ENCODE data around the gene NBEA.
A peak's percentile ranks its signal among the peaks of the same experiment; 100 is the strongest.

The NBEA gene

GRCh38 chr13:35499196-35499662, 557.2 kb downstream of the NBEA start:
- H3K4me3 ChIP-seq = no peak overlapping the region
- no peak overlapping the region for H3K27ac ChIP-seq
- TF ChIP-seq Cebpa-rat (IDR thresholded peaks at IDR 0.05) = no peak

GRCh38 chr13:35499676-35500075, 557.6 kb downstream of the NBEA start:
- no peak overlapping the region for H3K27ac ChIP-seq
- peaks cover 0 to 23% (median 4%) of the 10 kb centered on the region in 10 experiments; a peak in 9 of 20 replicates for H3K4me1 ChIP-seq
- H4K20me1 ChIP-seq = no peaks in the 10 kb centered on the region
- H3K9me3 ChIP-seq (replicated peaks in 1 of 11) = peaks cover 0 to 5% (median 0%) of the 10 kb centered on the region in 11 experiments; a peak in 2 of 22 replicates
- TF ChIP-seq Cebpa-rat (IDR thresholded peaks at IDR 0.05) = no peak
- H3K4me3 ChIP-seq = no peak overlapping the region
- no peak overlapping the region for H3K9ac ChIP-seq
- H3K36me3 ChIP-seq = no peaks in the 10 kb centered on the region
- no peaks in the 10 kb centered on the region for H3K27me3 ChIP-seq
- H3K4me2 ChIP-seq = no peak overlapping the region

More at GRCh38 chr13:35499196-35499662, 557.2 kb downstream of the NBEA start:
- Histone ChIP-seq H3K4me2 (no peak overlapping the region), H3K9me3 (replicated peaks in 1 of 11) (peaks cover 0 to 7% (median 0%) of the 10 kb centered on the region in 11 experiments; a peak in 2 of 22 replicates), H4K20me1 (no peaks in the 10 kb centered on the region), H3K36me3 (no peaks in the 10 kb centered on the region), H3K27me3 (no peaks in the 10 kb centered on the region), H3K9ac (no peak overlapping the region), H3K4me1 (peaks cover 0 to 23% (median 4%) of the 10 kb centered on the region in 10 experiments; a peak in 9 of 20 replicates)

GRCh38 chr13:35500144-35500543, 558.1 kb downstream of the NBEA start:
- Histone ChIP-seq H3K9ac (no peak overlapping the region), H4K20me1 (no peaks in the 10 kb centered on the region), H3K4me3 (no peak overlapping the region), H3K9me3 (replicated peaks in 1 of 11) (peaks cover 0 to under 1% (median 0%) of the 10 kb centered on the region in 11 experiments; a peak in 1 of 22 replicates), H3K4me1 (peaks cover 0 to 23% (median 4%) of the 10 kb centered on the region in 10 experiments; a peak in 9 of 20 replicates), H3K27ac (no peak overlapping the region), H3K36me3 (no peaks in the 10 kb centered on the region), H3K4me2 (no peak overlapping the region), H3K27me3 (no peaks in the 10 kb centered on the region)
- TF ChIP-seq Cebpa-rat (IDR thresholded peaks at IDR 0.05) = no peak

- no peaks in the 10 kb centered on the region for H3K9me3 ChIP-seq (replicated peaks in 1 of 11)
- H3K9ac ChIP-seq = no peak overlapping the region
These were observed 559.7 kb downstream of the NBEA start for GRCh38 chr13:35501661-35502235.

GRCh38 chr13:35502456-35502855, 560.4 kb downstream of the NBEA start:
- no peaks in the 10 kb centered on the region for H4K20me1 ChIP-seq
- no peak overlapping the region for H3K4me3 ChIP-seq
- no peaks in the 10 kb centered on the region for H3K36me3 ChIP-seq
- TF ChIP-seq Cebpa-rat (IDR thresholded peaks at IDR 0.05) = no peak
- H3K4me2 ChIP-seq = no peak overlapping the region
- peaks cover 0 to 2% (median 0%) of the 10 kb centered on the region in 10 experiments; a peak in 3 of 20 replicates for H3K4me1 ChIP-seq
- H3K27me3 ChIP-seq = no peaks in the 10 kb centered on the region
- no peak overlapping the region for H3K27ac ChIP-seq
- no peak overlapping the region for H3K9ac ChIP-seq
- no peaks in the 10 kb centered on the region for H3K9me3 ChIP-seq (replicated peaks in 1 of 11)

More at GRCh38 chr13:35501661-35502235, 559.7 kb downstream of the NBEA start:
- no peaks in the 10 kb centered on the region for H3K27me3 ChIP-seq
- H3K27ac ChIP-seq = no peak overlapping the region
- no peak overlapping the region for H3K4me2 ChIP-seq
- no peak overlapping the region for H3K4me3 ChIP-seq
- no peaks in the 10 kb centered on the region for H4K20me1 ChIP-seq
- H3K4me1 ChIP-seq = peaks cover 0 to 9% (median 0%) of the 10 kb centered on the region in 10 experiments; a peak in 8 of 20 replicates
- no peaks in the 10 kb centered on the region for H3K36me3 ChIP-seq
- TF ChIP-seq Cebpa-rat (IDR thresholded peaks at IDR 0.05) = no peak

GRCh38 chr13:35512271-35512920, 570.3 kb downstream of the NBEA start:
- TF ChIP-seq Cebpa-rat (IDR thresholded peaks at IDR 0.05) = no peak
- Histone ChIP-seq H3K4me1 (peaks cover 0 to 12% (median 0%) of the 10 kb centered on the region in 10 experiments; a peak in 4 of 20 replicates), H3K36me3 (no peaks in the 10 kb centered on the region), H3K4me3 (no peak overlapping the region), H3K4me2 (peak overlapping the region in 1 of 11 experiments; percentile 20; a peak in 3 of 22 replicates), H3K27me3 (no peaks in the 10 kb centered on the region), H3K9me3 (replicated peaks in 1 of 11) (no peaks in the 10 kb centered on the region), H3K9ac (no peak overlapping the region), H4K20me1 (no peaks in the 10 kb centered on the region), H3K27ac (no peak overlapping the region)

GRCh38 chr13:35514061-35514477, 572.0 kb downstream of the NBEA start:
- no peak for TF ChIP-seq Cebpa-rat (IDR thresholded peaks at IDR 0.05)
- no peaks in the 10 kb centered on the region for H3K27me3 ChIP-seq
- no peaks in the 10 kb centered on the region for H3K9me3 ChIP-seq (replicated peaks in 1 of 11)
- H3K4me3 ChIP-seq = no peak overlapping the region
- H3K4me2 ChIP-seq = no peak overlapping the region
- no peak overlapping the region for H3K9ac ChIP-seq
- H3K27ac ChIP-seq = no peak overlapping the region
- no peaks in the 10 kb centered on the region for H4K20me1 ChIP-seq
- no peaks in the 10 kb centered on the region for H3K36me3 ChIP-seq
- peaks cover 0 to 12% (median 0%) of the 10 kb centered on the region in 10 experiments; a peak in 4 of 20 replicates for H3K4me1 ChIP-seq

- no peak overlapping the region for H3K4me2 ChIP-seq
- no peaks in the 10 kb centered on the region for H3K36me3 ChIP-seq
- H3K9ac ChIP-seq = no peak overlapping the region
- H3K27me3 ChIP-seq = no peaks in the 10 kb centered on the region
- H4K20me1 ChIP-seq = no peaks in the 10 kb centered on the region
- H3K27ac ChIP-seq = no peak overlapping the region
- no peak overlapping the region for H3K4me3 ChIP-seq
- no peaks in the 10 kb centered on the region for H3K9me3 ChIP-seq (replicated peaks in 1 of 11)
- TF ChIP-seq Cebpa-rat (IDR thresholded peaks at IDR 0.05) = no peak
- peaks cover 0 to 12% (median 0%) of the 10 kb centered on the region in 10 experiments; a peak in 4 of 20 replicates for H3K4me1 ChIP-seq
These were observed 572.9 kb downstream of the NBEA start for GRCh38 chr13:35514801-35515502.

GRCh38 chr13:35518337-35518946, 576.4 kb downstream of the NBEA start:
- H3K4me1 ChIP-seq = no peaks in the 10 kb centered on the region
- H3K27me3 ChIP-seq = no peaks in the 10 kb centered on the region

More at GRCh38 chr13:35518337-35518946, 576.4 kb downstream of the NBEA start:
- no peak overlapping the region for H3K27ac ChIP-seq
- no peak overlapping the region for H3K9ac ChIP-seq
- H4K20me1 ChIP-seq = no peaks in the 10 kb centered on the region
- no peak overlapping the region for H3K4me3 ChIP-seq
- TF ChIP-seq Cebpa-rat (IDR thresholded peaks at IDR 0.05) = no peak
- H3K36me3 ChIP-seq = no peaks in the 10 kb centered on the region
- no peak overlapping the region for H3K4me2 ChIP-seq
- no peaks in the 10 kb centered on the region for H3K9me3 ChIP-seq (replicated peaks in 1 of 11)
